Measurements from ENCODE around the gene CDH22.

CDH22 gene

GRCh38 chr20:46212252-46212651 is 96.0 kb downstream of the CDH22 start:
- no peak for DNase-seq

- no peak for DNase-seq
Measured at GRCh38 chr20:46211331-46211722, 97.0 kb downstream of the CDH22 start.

DNA sequence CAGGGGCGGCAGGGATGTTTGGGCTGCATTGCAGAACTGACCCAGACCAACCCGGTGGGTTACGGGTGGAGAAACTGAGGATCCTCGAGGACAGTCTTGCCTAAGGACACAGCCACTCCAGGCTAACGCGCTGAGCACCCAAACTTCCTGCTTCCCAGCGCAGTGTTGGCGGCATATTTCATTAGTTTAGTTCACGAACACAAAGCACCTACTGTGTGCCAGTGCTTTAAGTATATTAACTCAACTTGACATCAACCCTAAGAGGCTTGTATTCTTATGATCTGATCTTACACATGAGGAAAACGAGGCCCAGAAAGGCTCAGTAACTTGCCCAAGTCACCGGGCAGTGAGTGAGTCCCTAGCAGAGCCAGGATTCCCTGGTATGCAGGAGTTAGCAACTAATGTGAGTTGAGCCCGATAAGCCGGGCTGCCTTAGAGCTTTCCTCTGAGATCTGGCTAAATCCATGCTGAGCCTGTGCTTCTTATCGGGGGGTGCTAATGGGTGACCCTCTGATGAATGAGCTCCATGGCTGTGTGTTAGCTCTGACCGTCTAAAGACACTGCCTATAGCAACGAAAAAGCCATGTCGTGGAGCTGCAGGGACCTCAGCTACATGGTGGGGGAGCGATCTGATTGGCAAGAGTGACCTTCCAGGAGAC is 97.5 kb downstream of the CDH22 start:
- DNase-seq = no peak

GRCh38 chr20:46209930-46210671 is 98.2 kb downstream of the CDH22 start:
- peak; percentile 59 to 60 for DNase-seq

DNA sequence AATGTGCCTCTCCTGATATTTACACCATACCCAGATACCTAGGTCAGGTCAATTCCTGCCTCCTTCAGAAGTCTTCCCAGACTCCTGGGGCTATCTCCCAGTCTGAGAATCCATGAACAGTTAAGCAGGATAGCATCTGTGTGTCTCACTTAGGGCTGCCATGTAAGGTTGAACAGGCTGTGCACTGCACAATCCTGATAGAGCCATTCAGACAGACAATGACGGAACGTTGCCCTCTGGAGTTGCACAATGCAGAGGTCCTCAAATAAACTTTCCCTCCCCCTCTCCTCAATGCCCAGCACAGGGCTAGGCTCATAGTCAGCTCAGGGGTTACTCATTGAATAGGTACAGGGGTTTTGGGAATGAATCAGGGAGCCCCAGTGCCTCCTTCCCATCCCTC is 100.5 kb downstream of the CDH22 start:
- DNase-seq = no peak

DNA sequence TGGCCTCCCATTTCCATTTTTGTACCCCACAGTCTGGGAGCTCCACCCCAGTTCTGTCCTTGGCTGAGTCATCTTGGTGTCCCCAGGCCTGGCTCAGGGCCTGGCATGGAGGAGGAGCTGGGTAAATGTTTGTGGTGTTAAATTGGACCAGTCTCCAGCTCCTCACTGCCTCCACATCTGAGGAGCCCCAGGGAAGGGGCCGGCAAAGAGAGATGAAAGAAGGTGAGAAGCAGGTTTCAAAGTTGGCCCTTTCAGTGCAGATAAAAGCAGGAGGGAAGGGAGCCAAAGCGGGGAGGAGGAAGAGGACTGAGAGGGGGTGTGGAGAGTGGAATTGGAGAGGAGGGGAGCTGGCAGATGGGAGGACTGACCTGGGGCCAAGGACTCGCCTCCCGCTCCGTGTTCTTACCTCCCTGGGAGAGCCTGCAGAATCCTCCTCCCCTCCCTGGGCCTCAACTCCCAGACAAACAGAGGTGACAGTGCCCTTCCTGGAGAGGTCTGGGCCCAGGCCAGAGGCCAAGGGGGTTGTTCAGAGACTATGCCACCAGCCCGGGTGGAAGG is 101.2 kb downstream of the CDH22 start:
- DNase-seq = no peak

DNA sequence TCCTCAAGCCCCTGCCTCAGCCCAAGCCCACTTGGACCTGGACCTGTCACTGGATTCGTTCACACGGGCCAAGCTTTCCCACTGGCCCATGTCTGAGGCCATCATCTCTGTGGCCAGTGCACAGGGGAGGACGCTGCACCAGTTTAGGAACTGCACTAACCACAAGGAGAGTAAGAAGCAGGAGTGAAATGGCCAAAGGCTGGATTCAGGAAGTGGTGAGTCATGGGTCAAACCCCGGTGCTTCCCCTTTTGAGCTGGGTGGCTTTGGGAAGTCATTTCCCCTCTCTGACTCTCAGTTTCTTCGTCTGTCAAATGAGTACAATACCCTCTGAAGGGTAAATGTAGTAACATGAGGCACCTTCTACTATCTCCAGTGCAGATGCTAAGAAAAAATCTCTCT is 102.3 kb downstream of the CDH22 start:
- DNase-seq = peak; percentile 82 to 86

DNA sequence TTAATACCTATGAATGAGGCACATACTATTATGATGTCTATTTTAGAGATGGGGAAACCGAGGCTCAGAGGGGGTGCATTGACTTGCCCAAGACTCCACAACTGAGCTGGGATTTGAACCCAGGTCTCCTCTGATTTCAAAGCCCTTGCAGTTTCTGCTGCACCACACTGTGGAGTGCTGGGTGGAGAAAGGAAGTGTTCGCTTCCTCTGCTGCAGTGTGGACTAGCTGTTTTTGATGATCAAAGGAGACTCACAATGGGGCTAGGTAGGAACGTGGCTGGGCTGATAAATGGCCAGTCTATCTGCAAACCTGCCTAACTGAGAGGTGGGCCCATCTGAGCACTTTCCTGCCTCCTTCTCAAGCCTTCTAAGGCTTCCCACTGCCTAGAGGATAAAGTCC is 102.9 kb downstream of the CDH22 start:
- DNase-seq = peak; percentile 46 to 54

GRCh38 chr20:46204594-46205186 is 103.6 kb downstream of the CDH22 start:
- no peak for DNase-seq

GRCh38 chr20:46203510-46203837 is 104.8 kb downstream of the CDH22 start:
- DNase-seq = no peak

DNA sequence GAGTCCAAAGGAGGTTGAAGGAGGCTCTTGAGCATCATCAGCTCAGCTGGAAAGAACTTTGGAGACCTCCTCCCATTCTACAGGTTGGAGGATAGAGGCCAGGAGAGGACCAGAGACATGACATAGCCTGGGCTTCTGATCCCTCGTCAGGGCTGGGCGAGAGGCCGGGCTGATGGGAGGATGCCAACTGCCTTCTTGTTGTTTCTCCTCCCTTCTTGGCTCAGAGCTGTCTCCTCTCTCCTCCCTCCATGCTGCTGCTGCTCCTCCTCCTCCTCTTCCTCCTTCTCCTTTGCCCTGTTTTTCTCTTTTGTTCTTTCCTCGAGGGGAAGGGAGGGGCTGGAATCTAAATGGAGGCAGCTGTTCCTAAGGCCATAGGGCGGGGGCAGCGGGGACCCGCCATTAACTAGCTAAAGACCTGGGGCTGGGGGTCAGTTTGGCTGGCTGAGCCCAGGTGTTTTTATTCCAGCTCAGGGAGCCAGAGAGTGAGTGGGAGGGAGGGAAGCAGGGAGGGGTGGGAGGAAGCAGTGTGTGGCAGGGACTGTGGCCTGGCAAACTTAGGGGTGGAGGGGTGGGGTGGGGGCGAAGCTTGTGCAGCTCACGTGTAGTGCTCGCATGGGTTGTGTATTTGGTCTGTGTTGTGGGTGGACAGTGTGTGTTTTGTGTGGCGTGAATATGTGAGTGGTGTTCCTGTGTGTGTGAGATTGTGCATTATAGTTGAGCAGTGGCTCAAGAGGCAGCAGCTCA is 105.4 kb downstream of the CDH22 start:
- DNase-seq = no peak

GRCh38 chr20:46200582-46201570 is 107.4 kb downstream of the CDH22 start:
- DNase-seq = no peak

- no peak for DNase-seq
Measured at GRCh38 chr20:46199198-46199597, 109.1 kb downstream of the CDH22 start.

DNA sequence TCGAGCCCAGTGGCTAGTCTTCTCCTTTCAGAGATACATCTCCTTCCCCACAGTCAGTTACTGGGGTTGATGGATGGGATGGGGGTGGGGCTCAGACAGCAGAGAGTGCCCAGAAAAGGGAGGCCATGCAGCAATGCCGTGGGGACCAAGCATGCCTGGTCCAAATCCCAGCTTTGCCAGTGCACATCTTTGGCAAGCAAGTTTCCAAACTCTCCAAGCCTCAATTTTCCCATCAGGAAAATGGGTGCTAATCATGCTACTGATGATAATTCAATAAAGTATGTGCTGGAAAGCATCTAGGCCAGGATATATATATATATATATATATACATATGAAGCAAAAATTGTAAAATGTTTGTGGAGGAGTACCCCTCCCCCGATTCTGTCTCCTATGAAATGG is 111.3 kb downstream of the CDH22 start:
- no peak for DNase-seq

DNA sequence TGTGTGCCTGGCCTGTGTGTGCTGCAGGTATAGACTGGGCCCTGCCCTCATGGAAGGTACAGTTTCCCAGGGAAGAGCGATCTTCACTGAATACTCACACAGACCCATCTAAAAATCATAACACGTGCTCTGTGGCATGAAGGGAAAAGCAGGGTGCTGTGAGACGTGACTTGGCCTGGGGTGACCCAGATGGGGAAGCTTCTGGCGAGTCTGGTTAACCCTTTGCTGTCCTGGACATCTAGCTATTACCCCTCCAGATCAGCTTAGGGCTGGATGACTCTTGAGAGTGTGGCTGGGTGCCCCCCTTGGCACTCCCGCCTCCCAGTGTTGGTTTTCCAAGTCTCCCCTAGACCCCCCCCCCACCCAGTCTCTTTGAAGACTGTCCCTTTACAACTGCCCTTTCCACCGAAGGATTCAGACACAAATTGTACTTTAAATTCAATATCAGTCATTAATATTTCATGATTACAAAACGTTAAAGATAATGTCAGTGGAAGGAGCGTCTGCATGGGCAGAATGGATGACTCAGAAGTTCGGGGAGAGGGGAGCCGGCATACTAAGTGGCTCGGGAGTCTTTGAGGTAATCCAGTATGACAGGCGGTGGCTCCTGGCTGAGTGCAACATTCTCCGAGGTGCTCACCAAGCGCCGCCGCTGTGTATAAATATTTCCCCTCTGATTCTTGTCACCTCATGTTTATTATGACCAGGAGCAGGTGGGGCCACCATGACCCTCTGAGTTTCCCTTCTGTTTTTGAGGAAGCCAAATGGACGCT is 112.8 kb downstream of the CDH22 start:
- no peak for DNase-seq

DNA sequence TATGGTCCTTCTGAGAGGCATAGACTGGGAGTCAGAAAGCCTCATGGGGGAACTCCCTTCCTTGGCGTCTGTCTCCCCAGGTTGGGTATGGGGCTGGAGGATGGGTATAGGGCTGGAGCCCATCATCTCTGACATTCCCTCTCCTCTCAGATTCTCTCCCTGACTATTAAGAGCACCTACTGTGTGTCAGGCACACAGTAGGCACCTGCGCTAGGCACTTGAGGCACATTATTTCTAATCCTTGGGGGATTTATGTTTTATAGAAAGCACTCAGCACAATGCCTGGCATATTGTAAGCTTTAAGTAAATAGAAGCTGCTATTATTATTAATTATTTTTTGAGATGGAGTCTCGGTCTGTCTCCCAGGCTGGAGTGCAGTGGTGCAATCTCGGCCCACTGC is 113.9 kb downstream of the CDH22 start:
- no peak for DNase-seq

DNA sequence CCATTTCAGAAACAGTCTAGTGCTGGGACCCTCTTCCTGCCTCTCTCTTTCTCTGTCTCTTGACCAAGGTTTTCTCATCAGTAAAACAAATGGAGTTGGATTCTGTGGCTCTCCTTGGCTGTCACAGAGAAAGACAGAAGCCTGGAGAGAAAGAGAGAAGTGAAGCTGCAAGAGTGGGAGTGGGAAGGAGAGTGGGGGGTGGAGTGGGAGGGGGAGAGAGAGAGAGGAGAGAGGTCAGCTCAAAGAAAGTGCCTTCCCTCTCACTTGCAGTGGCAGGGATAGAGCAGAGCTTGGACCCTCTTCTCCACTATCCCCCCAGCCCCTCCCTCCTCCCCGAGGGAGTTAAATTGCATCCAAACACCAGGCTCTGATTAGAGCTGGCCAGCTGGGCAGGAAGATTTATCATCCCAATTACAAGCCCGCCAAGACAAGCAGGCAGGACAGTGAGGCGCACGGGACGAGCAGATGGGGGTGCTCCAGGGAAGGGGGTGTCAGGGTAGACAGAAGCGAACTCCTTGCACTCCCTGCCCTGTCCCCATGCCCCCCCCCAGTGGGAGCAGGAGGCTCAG is 115.8 kb downstream of the CDH22 start:
- no peak for DNase-seq

GRCh38 chr20:46191611-46192010 is 116.7 kb downstream of the CDH22 start:
- DNase-seq = no peak

DNA sequence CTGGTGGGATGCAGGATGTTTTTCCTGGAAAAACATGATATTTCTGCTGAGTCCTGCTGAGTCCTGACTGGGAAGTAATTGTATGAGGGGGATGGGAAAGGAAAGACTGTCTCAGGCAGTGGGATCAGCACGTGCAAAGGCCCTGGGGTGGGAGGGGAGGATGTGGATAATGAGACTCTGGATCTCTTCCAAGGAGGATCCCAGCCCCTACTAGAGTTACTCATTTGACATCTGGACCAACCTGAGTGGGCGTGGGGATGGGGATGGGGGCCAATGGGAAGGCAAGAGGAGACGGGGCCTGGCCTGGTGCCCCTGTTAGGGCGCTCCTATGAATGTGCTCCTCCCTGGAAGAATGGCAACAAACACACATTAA is 117.1 kb downstream of the CDH22 start:
- no peak for DNase-seq

DNA sequence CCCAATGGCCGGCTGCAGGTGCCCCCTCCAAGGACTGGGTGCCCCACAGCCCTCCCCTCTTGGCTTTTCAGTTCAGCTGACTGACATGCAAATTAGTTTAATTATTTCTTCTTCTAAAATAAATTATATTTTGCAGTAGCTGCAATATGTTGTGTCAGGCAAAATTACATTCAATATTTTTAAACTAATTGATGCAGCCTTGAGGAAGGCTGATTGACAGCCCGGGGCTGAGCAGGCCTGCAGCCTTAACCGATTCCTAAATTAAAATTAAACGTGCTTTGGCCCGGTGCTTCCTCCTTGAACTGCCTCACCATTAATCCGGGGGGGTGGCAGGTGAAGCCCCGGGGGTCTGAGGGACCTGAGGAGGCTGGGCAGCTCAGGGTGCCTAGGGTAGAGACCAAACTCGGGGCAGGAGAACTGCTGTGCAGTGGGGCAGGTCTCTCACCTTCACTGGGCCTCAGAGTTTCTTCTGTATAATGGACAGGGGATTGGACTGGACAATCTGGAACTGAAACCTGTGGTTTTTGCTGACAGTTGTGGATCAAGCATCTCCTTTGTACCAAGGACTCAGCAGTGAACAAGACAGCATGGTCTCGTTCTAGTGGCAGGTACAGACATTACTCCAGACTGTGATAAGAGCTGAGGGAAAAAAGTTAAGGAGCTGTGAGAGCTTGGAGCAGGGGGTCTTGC is 117.7 kb downstream of the CDH22 start:
- DNase-seq = no peak
